AG09309 (cell line): ENCODE data around the gene WDR82.

ENCODE experiments used
- DNase-seq: peaks from one replicate; pipeline ENCODE4 v3.0.0-alpha.2; 2010; ENCODE audit warnings: low read depth
- H3K4me3 ChIP-seq: 2 replicates; pipeline ENCODE4 v1.5.1; 2011; ENCODE audit warnings: mild to moderate bottlenecking, low read depth, low read length, moderate library complexity; ENCODE audit not compliant: control insufficient read depth
- CTCF ChIP-seq: IDR thresholded peaks from 2 replicates; pipeline ENCODE4 v1.5.1; 2011; ENCODE audit warnings: mild to moderate bottlenecking, low read depth, low read length, inconsistent platforms; ENCODE audit not compliant: insufficient read depth, control insufficient read depth; ENCODE audit errors: missing control alignments

Gene WDR82

GRCh38 chr3:52269776-52270175, 8.7 kb downstream of the WDR82 start:
- TF ChIP-seq CTCF = no peak
- DNase-seq = no peak
- H3K4me3 ChIP-seq = no peak overlapping the region

GRCh38 chr3:52268036-52268435, 10.4 kb downstream of the WDR82 start:
- no peak for TF ChIP-seq CTCF
- no peak for DNase-seq

GRCh38 chr3:52265387-52265786, 13.1 kb downstream of the WDR82 start:
- no peak for TF ChIP-seq CTCF
- no peak for DNase-seq
- no peak overlapping the region for H3K4me3 ChIP-seq

More at GRCh38 chr3:52268036-52268435, 10.4 kb downstream of the WDR82 start:
- no peak overlapping the region for H3K4me3 ChIP-seq

GRCh38 chr3:52262447-52262846, 16.0 kb downstream of the WDR82 start:
- no peak overlapping the region for H3K4me3 ChIP-seq
- no peak for TF ChIP-seq CTCF
- no peak for DNase-seq

GRCh38 chr3:52259448-52259847, 19.0 kb downstream of the WDR82 start:
- DNase-seq = no peak
- no peak overlapping the region for H3K4me3 ChIP-seq
- no peak for TF ChIP-seq CTCF

- H3K4me3 ChIP-seq = no peak overlapping the region
- no peak for TF ChIP-seq CTCF
- no peak for DNase-seq
Observed at GRCh38 chr3:52259035-52259434, 19.4 kb downstream of the WDR82 start.

- no peak for TF ChIP-seq CTCF
- no peak overlapping the region for H3K4me3 ChIP-seq
- no peak for DNase-seq
Observed at GRCh38 chr3:52257911-52258310, 20.5 kb downstream of the WDR82 start.
